HCT116 (cell line): Measurements from ENCODE around the gene TGFBR3L. TPM values are rescaled to one million over a fixed set of nuclear protein-coding genes. Genes with fewer than 3 reads are reported as not detected.

Source experiments
- ATAC-seq: fragments of 200-7000 bp; cut with Tn5 transposase; 2 replicates; pipeline ENCODE4 v1.9.1; 2020; ENCODE audit warnings: mild to moderate bottlenecking, moderate library complexity
- BruUV-seq: library from RNA; stranded (reverse); fragments of 400-500 nt; replicated peaks from 2 replicates; lab custom pipeline; 2021; lab: Mats Ljungman, UMichigan
- CTCF ChIA-PET: fragments of 300-600 bp; sonication (Branson Sonifier 250); formaldehyde crosslinking; loops from one replicate; lab custom pipeline; 2021; ENCODE audit warnings: antibody characterized with exemption; lab: Charles Lee
- POLR2A ChIA-PET: fragments of 300-600, 350-600 bp; sonication (Branson Sonifier 250); formaldehyde crosslinking; loops from one replicate; lab custom pipeline; 2021; ENCODE audit warnings: antibody characterized with exemption; lab: Charles Lee
- RAD21 ChIA-PET, 2 experiments: fragments of 300-600 bp; sonication (Branson Sonifier 250); formaldehyde crosslinking; loops; one replicate each; lab custom pipeline; 2023; ENCODE audit warnings: low total read pairs in 2 of 2; ENCODE audit not compliant: uncharacterized antibody in 2 of 2, unreplicated experiment in 2 of 2, low non-redundant PET in 1 of 2; lab: Charles Lee
- DNase-seq: peaks from one replicate; pipeline ENCODE4 v3.0.0-alpha.2; 2010; ENCODE audit warnings: low read depth, low spot score
- H2AFZ ChIP-seq: fragments of 200-600 bp; shearing (Covaris generic), sonication (generic); 2 replicates; pipeline ENCODE4 v1.6.1; 2017; ENCODE audit warnings: low read depth, mixed run types, mixed read lengths, antibody characterized with exemption, low read length; ENCODE audit not compliant: poor library complexity, severe bottlenecking
- H3K27ac ChIP-seq: 2 replicates; pipeline ENCODE4 v1.5.1; 2012; ENCODE audit warnings: low read depth, low read length
- H3K27me3 ChIP-seq: fragments of 200-600 bp; sonication (generic); 2 replicates; pipeline ENCODE4 v1.6.1; 2016; ENCODE audit warnings: mixed run types, low read length, mixed read lengths; ENCODE audit not compliant: insufficient read depth
- H3K36me3 ChIP-seq, 2 experiments: fragments of 200-500 bp in 1 of 2; fragments of 200-600 bp in 1 of 2; sonication (Bioruptor generic) in 1 of 2; sonication (generic) in 1 of 2; 2 replicates each; pipeline versions ENCODE4 v1.5.1 to v1.6.1; 2014 to 2016; ENCODE audit warnings: low read length in 2 of 2, inconsistent platforms in 1 of 2, mixed read lengths in 1 of 2, mixed run types in 1 of 2; ENCODE audit not compliant: insufficient read depth in 2 of 2, control insufficient read depth in 1 of 2
- H3K4me1 ChIP-seq, 2 experiments: fragments of 200-600 bp in 1 of 2; sonication (generic) in 1 of 2; 2 replicates each; pipeline versions ENCODE4 v1.5.1 to v1.6.1; 2012 to 2017; ENCODE audit warnings: low read length in 2 of 2, inconsistent platforms in 1 of 2, mild to moderate bottlenecking in 1 of 2, mixed read lengths in 1 of 2, mixed run types in 1 of 2, moderate library complexity in 1 of 2; ENCODE audit not compliant: insufficient read depth in 2 of 2, control insufficient read depth in 1 of 2
- H3K4me2 ChIP-seq: fragments of 200-600 bp; sonication (generic); 2 replicates; pipeline ENCODE4 v1.6.1; 2017; ENCODE audit warnings: mixed run types, low read length, mixed read lengths
- H3K4me3 ChIP-seq, 2 experiments: fragments of 200-600 bp in 1 of 2; sonication (generic) in 1 of 2; replicated peaks in 1 of 2; 2 replicates each; pipeline ENCODE4 v1.5.1; 2011 to 2016; ENCODE audit warnings: low read length in 2 of 2, control low read depth in 1 of 2, low read depth in 1 of 2, mild to moderate bottlenecking in 1 of 2, mixed read lengths in 1 of 2, mixed run types in 1 of 2
- H3K79me2 ChIP-seq: fragments of 200-600 bp; sonication (generic); 2 replicates; pipeline ENCODE4 v1.6.1; 2017; ENCODE audit warnings: mild to moderate bottlenecking, mixed run types, low read length, moderate library complexity, mixed read lengths; ENCODE audit not compliant: insufficient read depth
- H3K9ac ChIP-seq: fragments of 200-600 bp; sonication (generic); 2 replicates; pipeline ENCODE4 v1.6.1; 2016; ENCODE audit warnings: low read length, mixed read lengths
- H3K9me2 ChIP-seq: fragments of 200-600 bp; sonication (generic), shearing (Covaris generic); 2 replicates; pipeline ENCODE4 v1.6.1; 2017; ENCODE audit warnings: mixed run types, mild to moderate bottlenecking, moderate library complexity; ENCODE audit not compliant: insufficient read depth
- H3K9me3 ChIP-seq, 2 experiments: fragments of 200-500 bp in 1 of 2; fragments of 200-600 bp in 1 of 2; sonication (Bioruptor generic) in 1 of 2; sonication (generic) in 1 of 2; 2 replicates each; pipeline ENCODE4 v1.6.1; 2014 to 2017; ENCODE audit warnings: low read length in 2 of 2, mixed read lengths in 2 of 2, inconsistent platforms in 1 of 2, low read depth in 1 of 2, mild to moderate bottlenecking in 1 of 2, mixed run types in 1 of 2, moderate library complexity in 1 of 2; ENCODE audit not compliant: control insufficient read depth in 1 of 2, insufficient read depth in 1 of 2
- H4K20me1 ChIP-seq: fragments of 200-600 bp; sonication (generic), shearing (Covaris generic); 2 replicates; pipeline ENCODE4 v1.6.1; 2017; ENCODE audit warnings: mixed run types, mild to moderate bottlenecking, moderate library complexity; ENCODE audit not compliant: insufficient read depth
- ATF3 ChIP-seq: IDR thresholded peaks from 2 replicates; pipeline ENCODE4 v1.6.1; 2012
- EGR1 ChIP-seq: IDR thresholded peaks from 2 replicates; pipeline ENCODE4 v1.6.1; 2012; ENCODE audit warnings: low read depth
- EZH2 ChIP-seq: fragments of 200-600 bp; sonication (generic); IDR thresholded peaks from 2 replicates; pipeline ENCODE4 v1.6.1; 2017; ENCODE audit warnings: antibody characterized with exemption, mixed run types
- MAX ChIP-seq: IDR thresholded peaks from 2 replicates; pipeline ENCODE4 v1.6.1; 2012
- RAD21 ChIP-seq: IDR thresholded peaks from 2 replicates; pipeline ENCODE4 v1.6.1; 2012; ENCODE audit warnings: low read depth, mild to moderate bottlenecking
- REST ChIP-seq: IDR thresholded peaks from 2 replicates; pipeline ENCODE4 v1.6.1; 2012; ENCODE audit warnings: low read depth
- SIN3A ChIP-seq: IDR thresholded peaks from 2 replicates; pipeline ENCODE4 v1.6.1; 2012; ENCODE audit warnings: low read depth
- SRF ChIP-seq: IDR thresholded peaks from 2 replicates; pipeline ENCODE4 v1.6.1; 2012; ENCODE audit warnings: low read depth
- TCF7L2 ChIP-seq: IDR thresholded peaks from 2 replicates; pipeline ENCODE4 v1.7.0; 2011; ENCODE audit warnings: borderline replicate concordance, inconsistent platforms; ENCODE audit not compliant: insufficient read depth, insufficient read length; ENCODE audit errors: extremely low read depth
- YY1 ChIP-seq: IDR thresholded peaks from 2 replicates; pipeline ENCODE4 v1.6.1; 2011; ENCODE audit warnings: low read length, low read depth, moderate library complexity, mild to moderate bottlenecking; ENCODE audit not compliant: insufficient replicate concordance; ENCODE audit errors: extremely low read depth
- ZNF274 ChIP-seq: fragments of 200-500 bp; sonication (Bioruptor generic); IDR thresholded peaks from 2 replicates; pipeline ENCODE4 v1.6.1; 2014; ENCODE audit warnings: mild to moderate bottlenecking, low read depth, low read length, inconsistent platforms
- intact Hi-C: fragments of 100-400 bp; cut with micrococcal nuclease; formaldehyde crosslinking; loops from 2 replicates; pipeline ENCODE4 v1.10.0; 2022
- total RNA-seq: library from RNA; stranded (reverse); gene quantifications from one replicate; pipeline ENCODE4 v1.2.1, GENCODE V29; 2021; ENCODE audit not compliant: unreplicated experiment

TGFBR3L gene
- total RNA-seq, 1 experiment from 2014 or later = 30.9 TPM

DNA sequence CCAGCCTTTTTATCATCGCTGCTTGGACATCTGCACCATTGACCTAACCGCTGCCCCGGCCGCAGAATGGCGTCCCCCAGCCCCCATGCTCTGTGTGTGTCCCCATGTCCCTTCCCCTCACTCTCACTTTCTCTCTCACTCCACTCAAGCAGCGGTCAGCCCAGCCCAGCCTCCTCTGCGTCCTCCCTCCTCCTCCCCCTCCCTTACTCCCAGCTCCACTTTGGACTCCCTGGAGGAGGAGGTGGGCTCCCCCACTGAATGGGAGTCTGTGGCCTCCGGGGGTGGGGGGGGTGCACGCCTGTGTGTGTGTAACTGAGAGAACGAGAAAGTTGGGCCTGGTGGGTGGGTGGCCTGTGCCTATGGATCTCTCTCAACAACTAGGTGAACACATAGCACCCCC, 8.8 kb upstream of the TGFBR3L start:
- Histone ChIP-seq H3K4me3 (no peak overlapping the region), H3K4me1 (peaks cover 3 to 30% of the 10 kb centered on the region in 2 experiments; a peak in 2 of 4 replicates), H2AFZ (no peak overlapping the region), H3K36me3 (no peaks in the 10 kb centered on the region; a peak in 1 of 4 replicates), H4K20me1 (no peaks in the 10 kb centered on the region), H3K9ac (no peak overlapping the region), H3K9me3 (no peaks in the 10 kb centered on the region), H3K9me2 (no peaks in the 10 kb centered on the region), H3K79me2 (peaks cover 64% of the 10 kb centered on the region), H3K27me3 (no peaks in the 10 kb centered on the region), H3K4me2 (no peak overlapping the region), H3K27ac (no peak overlapping the region; the same call in 1 of the 2 replicates)
- no peak for TF ChIP-seq ATF3
- TF ChIP-seq EGR1 = no peak
- TF ChIP-seq YY1 = no peak
- TF ChIP-seq TCF7L2 = no peak
- no peak for TF ChIP-seq REST
- no peak for TF ChIP-seq SIN3A
- TF ChIP-seq ZNF274 = no peak
- TF ChIP-seq MAX = no peak
- TF ChIP-seq EZH2 = no peak
- no peak for TF ChIP-seq SRF
- no peak for TF ChIP-seq RAD21
- ChIA-PET POLR2A (no interaction called here), RAD21 (no interaction called here), CTCF (no interaction called here)
- ATAC-seq (no peak), DNase-seq (no peak)
- intact Hi-C loops = no loop called here
- no TSS peak for BruUV-seq
